DMS153 treated with DMSO at 0.1 percent for 48 hours (cell line): Measurements from ENCODE around the gene OR4B1.
"Not testable (repeated sequence)": the region's sequence is repeated elsewhere in the genome, so short reads cannot be mapped to it uniquely, and the experiment has no call there.

Experiments
- DNase-seq: peaks from one replicate; lab custom pipeline; 2025; ENCODE audit not compliant: unreplicated experiment; lab: John Stamatoyannopoulos, UW

OR4B1 gene

DNA sequence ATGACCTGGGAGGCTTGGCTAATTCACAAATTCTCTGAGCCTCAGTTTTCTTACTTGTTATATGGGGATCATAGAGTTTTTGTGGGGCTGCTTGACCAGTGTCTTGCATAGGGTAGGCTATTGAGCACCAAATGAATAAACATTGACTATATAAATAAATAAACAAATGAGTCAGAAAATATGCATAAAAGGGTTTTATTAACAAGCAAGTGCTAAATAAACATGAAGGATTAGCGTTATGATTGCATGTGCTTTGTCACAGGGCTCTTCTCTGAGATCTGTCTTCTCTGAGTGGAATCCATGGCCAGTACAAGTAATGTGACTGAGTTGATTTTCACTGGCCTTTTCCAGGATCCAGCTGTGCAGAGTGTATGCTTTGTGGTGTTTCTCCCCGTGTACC is at the start of gene OR4B1:
OR4B1 (plus strand) TSS at position 301 of the 400 bp plus-strand sequence; CDS start at position 301, 0 bp downstream.
- no peak for DNase-seq

- DNase-seq, result no peak
Observed at GRCh38 chr11:48167380-48167779, 49.2 kb upstream of the OR4B1 start.

GRCh38 chr11:48168815-48169214 is 47.8 kb upstream of the OR4B1 start:
- DNase-seq, result no peak

DNA sequence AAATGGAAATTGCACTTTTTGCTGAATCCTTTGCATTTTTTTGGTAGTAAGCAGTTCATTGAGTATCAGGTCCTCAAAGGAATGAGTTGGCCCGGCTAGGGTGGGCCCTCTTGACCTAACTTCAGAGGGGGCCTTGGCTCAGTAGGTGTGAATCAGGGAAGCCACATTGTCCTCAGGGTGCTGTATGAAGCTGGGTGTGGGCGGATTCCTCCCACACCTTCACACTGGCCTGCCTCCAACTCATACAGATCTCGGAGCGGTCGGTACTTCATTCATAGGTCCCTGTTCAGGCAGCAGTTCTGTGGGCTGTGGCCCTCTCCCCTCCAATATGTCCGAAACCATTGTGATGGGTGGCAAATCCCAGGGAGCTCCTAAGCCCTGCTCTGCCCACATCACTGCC is 47.4 kb upstream of the OR4B1 start:
- no peak for DNase-seq

DNA sequence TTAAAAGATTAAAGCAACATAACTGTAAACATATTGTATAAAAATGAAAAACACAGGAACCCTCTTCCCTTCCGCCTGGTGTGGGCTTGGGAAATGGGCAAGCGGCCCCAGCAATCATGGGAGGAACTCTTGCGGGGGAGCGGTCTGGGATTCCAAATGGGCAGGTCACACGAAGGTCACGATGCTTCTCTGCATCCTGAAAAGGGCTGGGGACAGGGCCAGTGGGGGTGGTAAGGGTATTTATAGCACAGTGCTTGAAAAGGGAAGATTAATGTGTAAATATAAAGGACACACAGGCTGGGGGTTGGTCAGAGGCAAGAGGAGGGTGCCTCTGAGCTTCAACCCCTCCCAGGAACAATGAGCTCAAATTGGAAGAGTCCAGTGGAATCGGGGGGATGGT is 46.9 kb upstream of the OR4B1 start:
- DNase-seq, result no peak

DNA sequence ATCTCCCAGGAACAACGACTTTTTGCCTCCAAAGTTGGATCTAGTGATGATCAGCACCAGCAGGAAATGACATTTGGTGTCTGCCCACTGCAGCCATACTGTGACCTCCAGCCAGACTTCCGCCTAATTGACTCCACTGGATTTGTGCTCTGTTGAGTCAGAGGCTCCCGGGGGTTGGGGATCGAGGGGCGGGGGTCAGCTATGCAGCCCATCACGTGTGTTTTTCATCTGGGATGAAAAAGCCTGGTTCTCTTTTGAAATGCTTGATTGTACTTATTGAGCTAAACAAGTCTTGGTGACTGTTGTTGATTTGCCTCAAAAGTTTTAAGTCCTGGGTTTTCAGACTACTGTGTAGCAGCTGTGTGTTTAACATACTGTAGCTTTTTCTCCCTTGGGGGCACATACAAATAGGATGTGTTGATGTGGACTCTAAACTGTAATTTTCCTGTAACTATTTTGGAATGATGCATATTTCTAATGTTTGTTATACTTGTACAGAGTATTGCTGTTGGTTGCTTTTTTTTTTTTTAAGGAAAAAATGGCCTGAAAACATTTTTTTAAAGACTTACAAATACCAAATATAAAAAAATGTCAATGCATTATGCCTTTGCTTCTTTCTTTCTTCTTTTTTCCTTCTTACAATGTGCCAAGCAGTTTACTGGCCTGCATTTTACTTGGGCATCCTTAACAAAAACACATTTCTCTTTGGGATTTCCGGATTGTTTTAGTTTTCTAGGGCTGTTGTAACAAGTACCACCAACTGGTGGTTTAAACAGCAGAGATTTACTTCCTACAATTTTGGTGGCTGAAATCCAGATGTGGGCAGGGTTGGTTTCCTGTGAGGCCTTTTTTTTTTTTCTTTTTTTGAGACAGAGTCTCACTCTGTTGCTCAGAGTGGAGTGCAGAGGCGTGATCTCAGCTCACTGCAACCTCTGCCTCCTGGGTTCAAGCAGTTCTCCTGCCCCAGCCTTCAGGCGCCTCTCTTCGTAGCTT is 46.1 kb upstream of the OR4B1 start:
- no peak for DNase-seq

- peak; percentile 42 for DNase-seq
Observed at GRCh38 chr11:48172818-48173609, 43.6 kb upstream of the OR4B1 start.

DNA sequence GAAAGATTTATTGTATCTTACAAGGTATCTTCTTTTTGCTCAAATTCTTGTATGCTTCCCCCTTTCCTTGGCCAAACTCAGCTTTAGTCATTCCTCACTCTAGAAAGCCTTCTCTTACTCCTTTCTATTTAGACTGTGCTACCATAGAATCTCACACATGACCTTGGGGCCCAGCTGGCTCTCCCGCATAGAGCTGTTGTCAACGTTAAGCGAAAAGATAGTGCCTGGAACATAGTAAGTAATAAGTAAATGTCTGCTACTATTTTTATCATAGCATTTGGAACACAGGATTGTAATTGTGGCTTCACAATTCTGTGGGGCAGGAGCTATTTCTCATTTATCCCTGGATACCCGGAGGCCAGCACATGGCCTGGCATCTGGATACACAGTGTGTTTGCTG is 38.9 kb upstream of the OR4B1 start:
- DNase-seq, result no peak

GRCh38 chr11:48180627-48181026 is 36.0 kb upstream of the OR4B1 start:
- DNase-seq, result no peak

DNA sequence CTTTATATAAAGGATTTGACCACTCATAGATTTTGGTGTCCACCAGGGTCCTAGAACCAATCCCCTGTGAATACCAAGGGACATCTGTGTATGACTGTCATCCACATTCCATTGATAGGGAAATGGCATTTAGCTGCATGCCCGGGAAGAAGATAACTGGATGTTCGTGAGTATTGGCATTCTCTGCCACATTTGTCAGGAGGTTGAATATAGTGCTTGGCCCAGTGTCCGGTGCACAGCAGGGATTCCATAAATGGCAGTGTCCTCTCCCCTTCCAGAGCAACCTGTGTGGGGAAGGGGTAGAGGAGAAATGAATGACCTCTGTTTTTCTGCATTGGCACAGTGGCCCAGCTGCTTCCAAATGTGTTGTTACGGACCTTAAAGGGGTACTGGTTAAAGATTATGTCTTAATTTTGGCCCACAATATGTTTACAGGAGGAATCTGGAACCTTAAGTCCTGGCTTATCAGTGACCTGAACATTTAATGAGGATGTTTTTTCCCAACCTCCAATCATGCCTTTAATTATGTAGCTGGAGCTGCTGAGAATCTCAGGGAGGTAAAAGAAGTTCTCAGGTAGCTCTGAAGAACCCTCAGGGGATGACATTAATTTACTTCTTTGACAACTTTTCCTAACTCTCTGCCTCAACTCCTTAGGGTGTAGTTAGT is 33.6 kb upstream of the OR4B1 start:
- DNase-seq, result no peak

GRCh38 chr11:48184452-48184851 is 32.2 kb upstream of the OR4B1 start:
- no peak for DNase-seq

- not testable (repeated sequence) for DNase-seq
Observed at GRCh38 chr11:48190906-48191654, 25.5 kb upstream of the OR4B1 start.

GRCh38 chr11:48193876-48194275 is 22.7 kb upstream of the OR4B1 start:
- no peak for DNase-seq

DNA sequence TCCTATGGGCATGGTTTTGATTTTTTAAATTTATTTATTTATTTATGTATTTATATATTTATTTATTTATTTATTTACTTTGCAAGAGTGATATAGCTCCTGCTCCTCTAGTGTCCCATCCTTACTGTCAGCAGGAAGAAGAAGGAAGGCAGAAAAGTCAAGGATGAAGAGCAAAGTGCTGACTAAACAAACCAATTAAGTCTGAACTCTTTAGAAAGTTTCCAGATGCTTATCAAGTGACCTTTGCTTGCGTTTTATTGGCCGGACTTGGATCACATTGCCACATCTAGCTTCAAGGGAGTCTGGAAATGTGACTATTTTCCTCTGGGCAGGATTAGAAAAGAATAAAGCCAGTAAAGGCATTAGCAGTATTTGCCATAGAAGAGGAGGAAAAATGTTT is 8.7 kb upstream of the OR4B1 start:
- no peak for DNase-seq

DNA sequence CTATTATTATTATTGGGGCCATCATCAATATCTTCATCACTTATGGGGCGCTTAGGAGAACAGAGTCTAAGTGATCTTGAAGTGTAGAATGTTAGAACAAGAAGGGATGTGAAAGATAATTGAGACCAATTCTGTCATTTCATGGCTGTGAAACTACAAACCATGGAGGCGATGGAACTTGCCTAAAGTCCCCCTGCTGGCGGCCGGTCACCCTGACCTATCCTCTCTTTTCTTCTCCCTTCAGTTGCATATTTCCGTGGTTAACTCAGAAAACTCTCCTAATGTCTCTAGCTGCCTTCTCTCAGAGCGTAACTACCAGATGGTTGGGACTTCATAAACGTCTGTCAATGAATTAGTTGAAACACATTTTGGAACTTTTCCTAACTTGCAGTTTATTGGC is 6.6 kb upstream of the OR4B1 start:
- no peak for DNase-seq

GRCh38 chr11:48228761-48229160 is 12.2 kb downstream of the OR4B1 start:
- no peak for DNase-seq

- not testable (repeated sequence) for DNase-seq
Observed at GRCh38 chr11:48230057-48230456, 13.4 kb downstream of the OR4B1 start.

GRCh38 chr11:48237727-48238126 is 21.1 kb downstream of the OR4B1 start:
- DNase-seq, result no peak

- no peak for DNase-seq
Observed at GRCh38 chr11:48242501-48242900, 25.9 kb downstream of the OR4B1 start.

GRCh38 chr11:48244804-48245203 is 28.2 kb downstream of the OR4B1 start, which contains the start of gene OR4X2:
Gene OR4X2 (plus strand): TSS chr11:48245104. CDS start chr11:48245104, 0 bp downstream.
- no peak for DNase-seq

GRCh38 chr11:48248902-48249301 is 32.3 kb downstream of the OR4B1 start:
- DNase-seq, result no peak
